Activated naive CD8-positive, alpha-beta T cell (primary cell): ENCODE measurements around the gene DLD.

Experiments
- H3K27ac Mint-ChIP-seq: one replicate; pipeline ENCODE4 v1.8.0; 2021; ENCODE audit warnings: mixed read lengths
- H3K27me3 Mint-ChIP-seq: one replicate; pipeline ENCODE4 v1.8.0; 2021; ENCODE audit warnings: mixed read lengths
- H3K36me3 Mint-ChIP-seq: one replicate; pipeline ENCODE4 v1.8.0; 2021; ENCODE audit warnings: mixed read lengths
- H3K4me1 Mint-ChIP-seq: one replicate; pipeline ENCODE4 v1.8.0; 2021; ENCODE audit warnings: low read depth, mixed read lengths
- H3K4me3 Mint-ChIP-seq: one replicate; pipeline ENCODE4 v1.8.0; 2021; ENCODE audit warnings: mild to moderate bottlenecking, mixed read lengths
- H3K9me3 Mint-ChIP-seq: one replicate; pipeline ENCODE4 v1.8.0; 2021; ENCODE audit warnings: low read depth, mixed read lengths

DLD gene

DNA sequence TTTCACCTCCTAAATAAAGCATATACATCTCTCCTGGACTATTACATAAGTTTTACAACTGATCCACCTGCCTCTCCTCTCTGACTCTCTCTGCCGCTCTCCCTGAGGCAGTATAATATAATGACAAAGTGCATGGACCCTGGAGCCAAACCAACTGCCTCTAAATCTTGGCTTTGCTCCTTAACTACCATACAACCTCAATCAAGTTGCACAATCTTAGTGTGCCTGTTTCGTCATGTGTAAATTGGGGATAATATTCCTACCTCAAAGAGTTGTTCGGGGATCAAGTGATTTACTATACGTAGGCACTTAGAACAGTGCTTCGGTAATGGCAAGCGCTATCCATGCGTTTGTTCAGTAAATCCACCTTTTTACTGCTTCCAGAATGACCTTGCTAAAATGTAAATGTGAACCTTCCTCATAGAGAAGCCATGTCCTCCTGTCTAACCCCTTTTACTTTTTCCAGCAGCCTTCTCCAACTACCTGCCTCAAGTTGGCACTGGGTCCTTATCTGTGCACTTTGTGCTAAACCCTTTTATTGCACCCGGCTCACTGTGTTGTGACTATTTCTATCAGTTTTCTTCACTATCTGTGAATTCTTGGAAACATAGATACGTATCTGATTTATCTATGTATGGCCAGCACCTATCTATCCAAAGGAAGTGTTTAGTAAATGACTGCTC, 30.6 kb upstream of the DLD start:
- Mint-ChIP-seq H3K27me3 (no peaks in the 10 kb centered on the region), H3K4me1 (peaks cover 26% of the 10 kb centered on the region), H3K4me3 (no peak overlapping the region), H3K9me3 (no peaks in the 10 kb centered on the region), H3K36me3 (no peaks in the 10 kb centered on the region), H3K27ac (no peak overlapping the region)

GRCh38 chr7:107860981-107861652, 29.9 kb upstream of the DLD start:
- no peaks in the 10 kb centered on the region for H3K36me3 Mint-ChIP-seq

GRCh38 chr7:107865956-107866775, 24.8 kb upstream of the DLD start:
- Mint-ChIP-seq H3K9me3 (no peaks in the 10 kb centered on the region), H3K27ac (peak overlapping the region; percentile 83), H3K4me3 (no peak overlapping the region), H3K27me3 (no peaks in the 10 kb centered on the region), H3K4me1 (peaks cover 11% of the 10 kb centered on the region), H3K36me3 (no peaks in the 10 kb centered on the region)

More at GRCh38 chr7:107860981-107861652, 29.9 kb upstream of the DLD start:
- no peaks in the 10 kb centered on the region for H3K27me3 Mint-ChIP-seq
- peaks cover 27% of the 10 kb centered on the region for H3K4me1 Mint-ChIP-seq
- no peaks in the 10 kb centered on the region for H3K9me3 Mint-ChIP-seq
- no peak overlapping the region for H3K4me3 Mint-ChIP-seq
- H3K27ac Mint-ChIP-seq, result no peak overlapping the region

DNA sequence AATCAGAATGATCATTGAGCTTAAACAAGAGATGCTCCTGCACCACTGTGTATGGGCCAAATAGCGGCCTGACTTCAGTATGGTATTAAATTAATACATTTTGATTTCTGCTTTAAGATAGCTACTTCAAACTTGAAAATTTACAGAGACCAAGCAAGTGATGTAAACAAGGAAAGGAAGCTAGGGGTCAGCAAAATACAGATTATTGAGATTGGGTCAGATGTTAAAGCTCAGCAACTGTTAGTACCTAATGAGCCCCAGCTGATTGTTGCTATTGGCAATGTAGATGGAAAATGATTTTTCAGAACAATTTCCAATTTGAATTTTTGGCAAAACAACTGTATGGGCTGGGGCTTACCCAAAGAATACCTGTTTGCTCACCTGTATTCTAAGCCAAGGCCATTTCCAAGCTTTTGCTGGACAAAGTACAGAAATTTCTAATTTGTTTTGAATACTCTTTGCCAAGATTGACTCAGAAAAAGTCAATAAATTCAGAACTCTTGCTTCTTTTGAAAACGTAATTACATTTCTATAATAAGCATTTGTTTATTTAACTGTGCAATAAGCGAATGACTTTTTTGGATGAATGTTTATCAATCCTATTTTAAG, 23.0 kb upstream of the DLD start:
- H3K27me3 Mint-ChIP-seq, result no peaks in the 10 kb centered on the region
- no peaks in the 10 kb centered on the region for H3K36me3 Mint-ChIP-seq
- peaks cover 11% of the 10 kb centered on the region for H3K4me1 Mint-ChIP-seq
- no peaks in the 10 kb centered on the region for H3K9me3 Mint-ChIP-seq
- H3K27ac Mint-ChIP-seq, result no peak overlapping the region
- no peak overlapping the region for H3K4me3 Mint-ChIP-seq

DNA sequence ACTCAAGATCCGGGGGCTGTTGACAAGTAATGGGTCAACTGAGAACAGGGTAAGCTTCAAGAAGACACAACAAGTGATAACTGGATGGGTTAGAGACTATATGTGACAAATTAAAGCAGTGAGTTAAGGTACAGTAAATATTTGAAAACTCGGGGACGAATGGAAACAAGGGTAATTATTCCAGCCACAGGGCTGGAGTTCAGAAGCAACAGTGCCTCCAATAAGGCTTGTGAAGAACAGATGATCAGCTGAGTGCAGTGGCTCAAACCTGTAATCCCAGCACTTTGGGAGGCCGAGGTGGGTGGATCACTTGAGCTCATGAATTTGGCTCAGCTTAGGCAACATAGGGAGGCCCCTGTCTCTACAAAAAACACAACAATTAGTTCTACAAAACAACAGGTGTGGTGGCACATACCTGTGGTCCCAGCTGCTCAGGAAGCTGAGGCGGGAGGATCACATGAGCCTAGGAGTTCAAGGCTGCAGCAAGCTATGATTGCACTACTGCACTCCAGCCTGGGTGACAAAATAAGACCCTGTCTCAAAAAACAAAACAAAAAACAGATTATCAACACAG, 20.5 kb upstream of the DLD start:
- H3K36me3 Mint-ChIP-seq, result no peaks in the 10 kb centered on the region
- no peak overlapping the region for H3K4me3 Mint-ChIP-seq
- H3K4me1 Mint-ChIP-seq, result peaks cover 18% of the 10 kb centered on the region
- no peaks in the 10 kb centered on the region for H3K27me3 Mint-ChIP-seq
- H3K27ac Mint-ChIP-seq, result no peak overlapping the region
- H3K9me3 Mint-ChIP-seq, result no peaks in the 10 kb centered on the region

DNA sequence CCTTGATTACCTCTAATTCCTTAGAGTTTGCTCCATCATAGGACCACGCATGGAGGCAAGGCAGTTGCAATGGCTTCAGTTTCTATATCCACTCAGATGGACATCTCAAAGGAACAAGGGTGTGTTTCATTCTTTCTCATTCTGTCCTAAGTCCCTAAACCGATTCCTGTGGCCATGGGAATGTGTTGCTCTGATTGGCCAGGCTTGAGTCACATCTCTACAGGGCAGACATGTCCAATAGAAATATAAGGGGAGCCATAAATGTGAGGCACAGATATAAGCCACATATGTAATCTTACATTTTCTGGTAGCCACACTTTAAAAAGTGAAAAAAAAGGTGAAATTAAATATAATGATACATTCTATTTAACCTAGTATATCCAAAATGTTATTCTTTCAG, 16.9 kb upstream of the DLD start:
- Mint-ChIP-seq H3K27ac (no peak overlapping the region), H3K9me3 (no peaks in the 10 kb centered on the region), H3K4me3 (no peak overlapping the region), H3K36me3 (no peaks in the 10 kb centered on the region), H3K4me1 (peaks cover 23% of the 10 kb centered on the region), H3K27me3 (no peaks in the 10 kb centered on the region)

- no peaks in the 10 kb centered on the region for H3K27me3 Mint-ChIP-seq
- peaks cover 27% of the 10 kb centered on the region for H3K4me1 Mint-ChIP-seq
- no peaks in the 10 kb centered on the region for H3K36me3 Mint-ChIP-seq
- H3K9me3 Mint-ChIP-seq, result no peaks in the 10 kb centered on the region
- H3K27ac Mint-ChIP-seq, result no peak overlapping the region
- no peak overlapping the region for H3K4me3 Mint-ChIP-seq
Observed at GRCh38 chr7:107874605-107875446, 16.2 kb upstream of the DLD start.

DNA sequence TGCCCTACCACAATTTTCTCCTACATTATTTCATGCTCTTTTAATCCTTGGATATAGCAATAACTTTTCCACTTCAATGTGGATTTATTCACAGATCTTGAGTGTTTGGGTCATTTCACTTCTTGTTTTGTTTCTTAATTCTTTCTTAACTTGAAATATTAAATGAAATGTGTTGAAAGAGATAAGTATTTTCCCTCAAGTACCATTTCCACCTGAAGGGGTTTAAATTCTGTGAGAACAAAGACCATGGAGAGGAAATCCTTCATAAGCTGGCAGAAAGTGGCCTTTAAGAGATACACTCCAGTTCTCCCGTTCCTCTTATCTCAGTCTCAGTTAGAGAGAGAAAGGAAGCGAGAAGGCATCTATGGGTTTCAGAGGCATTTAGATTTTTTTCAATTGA, 14.1 kb upstream of the DLD start:
- Mint-ChIP-seq H3K9me3 (no peaks in the 10 kb centered on the region), H3K27me3 (no peaks in the 10 kb centered on the region), H3K4me1 (peaks cover 22% of the 10 kb centered on the region), H3K27ac (peak overlapping the region; percentile 2), H3K4me3 (no peak overlapping the region), H3K36me3 (no peaks in the 10 kb centered on the region)

GRCh38 chr7:107877731-107878382, 13.1 kb upstream of the DLD start:
- H3K4me1 Mint-ChIP-seq, result peaks cover 22% of the 10 kb centered on the region
- H3K27me3 Mint-ChIP-seq, result no peaks in the 10 kb centered on the region
- no peaks in the 10 kb centered on the region for H3K36me3 Mint-ChIP-seq
- H3K9me3 Mint-ChIP-seq, result no peaks in the 10 kb centered on the region
- no peak overlapping the region for H3K27ac Mint-ChIP-seq
- no peak overlapping the region for H3K4me3 Mint-ChIP-seq

DNA sequence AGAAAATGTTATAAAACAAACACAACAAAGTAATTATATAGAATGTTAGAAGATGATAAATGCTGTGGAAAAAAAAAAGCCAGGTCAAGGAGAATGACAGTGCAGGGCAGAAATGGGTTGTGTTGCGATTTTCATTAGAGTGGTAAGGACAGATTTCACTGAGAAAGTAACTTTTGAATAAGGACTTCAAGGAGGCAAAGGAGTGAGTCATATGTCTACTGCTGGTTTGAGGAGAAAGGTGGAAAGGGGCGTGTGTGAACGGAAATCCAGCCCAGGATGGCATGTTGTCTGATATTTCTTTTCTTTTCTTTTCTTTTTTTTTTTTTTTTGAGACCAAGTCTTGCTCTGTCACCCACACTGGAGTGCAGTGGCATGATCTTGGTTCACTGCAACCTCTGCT, 12.3 kb upstream of the DLD start:
- Mint-ChIP-seq H3K36me3 (no peaks in the 10 kb centered on the region), H3K4me1 (peaks cover 22% of the 10 kb centered on the region), H3K27me3 (no peaks in the 10 kb centered on the region), H3K4me3 (no peak overlapping the region), H3K27ac (no peak overlapping the region), H3K9me3 (no peaks in the 10 kb centered on the region)

- Mint-ChIP-seq H3K9me3 (no peaks in the 10 kb centered on the region), H3K27me3 (no peaks in the 10 kb centered on the region), H3K27ac (no peak overlapping the region), H3K4me3 (no peak overlapping the region), H3K4me1 (peaks cover 20% of the 10 kb centered on the region), H3K36me3 (no peaks in the 10 kb centered on the region)
Observed at GRCh38 chr7:107879400-107880035, 11.5 kb upstream of the DLD start.

GRCh38 chr7:107882766-107883165, 8.2 kb upstream of the DLD start:
- H3K4me1 Mint-ChIP-seq, result peaks cover 5% of the 10 kb centered on the region
- H3K27ac Mint-ChIP-seq, result no peak overlapping the region
- no peaks in the 10 kb centered on the region for H3K9me3 Mint-ChIP-seq
- no peak overlapping the region for H3K4me3 Mint-ChIP-seq
- no peaks in the 10 kb centered on the region for H3K27me3 Mint-ChIP-seq
- no peaks in the 10 kb centered on the region for H3K36me3 Mint-ChIP-seq

GRCh38 chr7:107884066-107884818, 6.7 kb upstream of the DLD start:
- no peaks in the 10 kb centered on the region for H3K27me3 Mint-ChIP-seq
- H3K36me3 Mint-ChIP-seq, result no peaks in the 10 kb centered on the region
- no peak overlapping the region for H3K4me3 Mint-ChIP-seq
- H3K27ac Mint-ChIP-seq, result no peak overlapping the region
- no peaks in the 10 kb centered on the region for H3K9me3 Mint-ChIP-seq
- peaks cover 3% of the 10 kb centered on the region for H3K4me1 Mint-ChIP-seq
